ENCODE results near the gene ATG14.
A peak's percentile ranks its signal among the peaks of the same experiment; 100 is the strongest.
"Not testable (repeated sequence)": the region's sequence is repeated elsewhere in the genome, so short reads cannot be mapped to it uniquely, and the experiment has no call there.

The ATG14 gene

DNA sequence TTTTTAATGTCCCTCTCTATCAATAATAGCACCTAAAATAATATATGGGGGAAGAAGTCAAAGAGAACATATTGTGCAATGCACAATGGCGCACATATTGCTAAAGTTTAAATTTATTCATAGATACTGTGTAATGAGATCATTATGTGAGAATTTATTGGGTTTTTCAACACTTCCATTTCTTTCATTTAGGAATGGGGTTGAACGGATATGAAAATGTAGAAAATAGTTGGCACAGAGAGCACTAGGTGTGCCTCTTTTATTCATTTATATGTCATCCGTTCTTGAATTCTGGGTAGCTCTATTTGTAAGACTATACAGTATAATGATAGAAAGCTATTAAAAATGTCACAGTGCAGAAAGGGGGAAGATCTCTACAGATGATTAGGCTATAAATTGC, 63.9 kb downstream of the ATG14 start:
- no peak for DNase-seq

DNA sequence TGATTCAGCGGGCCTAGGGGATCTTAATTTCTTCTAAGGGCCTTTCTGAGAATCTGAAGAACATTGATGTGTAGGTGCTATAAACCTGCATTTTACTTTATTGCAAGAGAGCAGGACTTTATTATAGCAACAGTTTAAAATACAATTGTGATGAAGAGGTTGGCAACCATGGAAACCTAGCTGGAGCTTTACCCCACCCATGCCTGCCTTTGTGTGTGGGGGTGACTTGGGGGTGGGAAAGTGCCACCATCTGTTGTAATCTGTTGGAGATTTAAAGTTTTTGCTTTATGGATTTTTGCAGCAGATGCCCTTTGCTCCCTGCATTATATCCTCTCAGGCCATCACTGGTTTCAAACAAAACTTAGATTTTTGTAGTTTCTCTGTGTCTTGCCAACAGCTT, 64.6 kb downstream of the ATG14 start:
- no peak for DNase-seq

DNA sequence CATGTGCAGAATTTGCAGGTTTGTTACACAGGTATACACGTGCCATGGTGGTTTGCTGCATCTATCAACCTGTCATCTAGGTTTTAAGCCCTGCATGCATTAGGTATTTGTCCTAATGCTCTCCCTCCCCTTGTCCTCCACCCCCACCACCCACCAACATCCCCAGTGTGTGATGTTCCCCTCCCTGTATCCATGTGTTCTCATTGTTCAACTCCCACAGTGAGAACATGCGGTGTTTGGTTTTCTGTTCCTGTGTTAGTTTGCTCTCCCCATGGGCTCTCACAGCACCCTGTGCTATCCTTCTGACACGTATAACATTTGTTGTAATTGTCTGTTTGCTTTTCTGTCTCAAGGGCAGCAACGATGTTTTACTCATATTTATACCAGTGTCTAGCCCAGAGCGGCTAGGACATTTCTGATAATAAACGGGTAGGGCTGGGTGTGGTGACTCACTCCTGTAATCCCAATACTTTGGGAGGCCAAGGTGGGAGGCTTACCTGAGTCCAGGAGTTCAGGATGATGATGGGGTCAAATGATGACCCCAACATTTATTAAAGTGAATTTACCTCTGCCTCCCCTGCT, 67.0 kb downstream of the ATG14 start:
- DNase-seq, result not testable (repeated sequence)

DNA sequence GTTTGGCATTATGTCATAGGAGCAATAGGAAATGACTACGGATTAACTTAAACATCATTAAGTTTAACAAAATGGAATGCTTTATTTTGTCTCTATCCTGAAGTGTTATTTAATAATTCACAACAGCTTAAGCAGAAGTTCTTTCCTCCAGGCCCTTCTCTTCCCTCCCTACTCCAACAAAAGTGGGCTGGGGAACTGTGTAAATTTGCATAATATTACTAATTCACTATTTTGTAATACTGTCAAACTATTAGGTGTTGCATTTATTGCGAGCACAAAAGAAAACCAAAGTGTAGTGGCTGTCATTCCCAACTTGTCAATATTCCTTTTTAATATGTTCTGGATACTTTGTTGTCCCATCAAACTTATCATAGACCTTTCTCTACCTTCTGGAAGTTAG, 69.8 kb downstream of the ATG14 start:
- no peak for DNase-seq

DNA sequence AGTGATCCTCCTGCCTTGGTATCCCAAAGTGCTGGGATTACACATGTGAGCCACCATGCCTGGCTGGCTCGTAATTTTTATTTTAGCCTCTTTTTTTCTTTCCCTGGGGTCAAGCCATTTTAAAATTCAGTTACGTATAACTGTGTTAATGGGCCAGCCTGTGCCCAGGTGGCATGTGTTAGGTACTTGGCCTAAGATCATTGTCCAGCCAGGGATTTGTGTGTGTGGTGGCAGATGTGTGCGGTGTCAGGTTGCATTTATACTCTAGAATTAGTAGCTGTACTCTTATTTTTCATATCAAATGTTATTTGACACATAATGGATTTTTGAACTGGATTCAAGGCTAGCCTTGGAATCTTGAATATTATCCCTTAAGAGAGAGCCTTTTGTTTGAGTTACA, 71.1 kb downstream of the ATG14 start:
- DNase-seq, result no peak

DNA sequence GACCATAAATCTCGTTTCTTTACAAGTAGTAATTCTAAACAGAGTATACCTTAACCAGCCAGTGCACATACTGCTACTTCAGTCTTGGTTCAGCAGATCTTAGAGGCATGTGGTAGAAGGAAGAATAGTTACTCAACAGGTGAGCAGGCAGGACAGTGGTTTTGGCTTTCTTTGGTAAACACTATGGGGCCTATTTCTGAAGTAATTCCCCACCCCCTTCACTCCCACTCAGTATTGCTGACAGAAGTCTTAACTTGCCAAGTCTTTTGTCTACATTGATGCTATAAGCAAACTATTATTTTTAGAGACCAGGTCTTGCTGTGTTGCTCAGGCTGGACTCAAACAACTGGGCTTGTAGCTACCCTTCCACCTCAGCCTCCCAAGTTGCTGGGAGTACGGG, 71.9 kb downstream of the ATG14 start:
- peak; percentile 47 for DNase-seq

DNA sequence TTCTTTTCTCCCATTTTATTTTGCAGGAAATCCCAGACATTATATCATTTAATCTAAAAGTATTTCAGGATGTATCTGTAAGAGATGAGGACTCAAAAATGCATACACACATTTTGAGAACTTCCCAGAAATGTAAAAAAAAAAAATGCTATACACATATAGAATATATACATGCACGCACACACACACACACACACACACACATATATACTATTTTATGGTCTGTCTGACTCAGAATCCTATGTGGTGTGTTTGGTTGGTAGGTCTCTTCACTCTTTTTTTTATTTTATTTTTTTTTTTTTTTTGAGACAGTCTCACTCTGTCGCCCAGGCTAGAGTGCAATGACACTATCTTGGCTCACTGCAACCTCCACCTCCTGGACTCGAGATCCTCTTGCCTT, 74.9 kb downstream of the ATG14 start:
- no peak for DNase-seq

DNA sequence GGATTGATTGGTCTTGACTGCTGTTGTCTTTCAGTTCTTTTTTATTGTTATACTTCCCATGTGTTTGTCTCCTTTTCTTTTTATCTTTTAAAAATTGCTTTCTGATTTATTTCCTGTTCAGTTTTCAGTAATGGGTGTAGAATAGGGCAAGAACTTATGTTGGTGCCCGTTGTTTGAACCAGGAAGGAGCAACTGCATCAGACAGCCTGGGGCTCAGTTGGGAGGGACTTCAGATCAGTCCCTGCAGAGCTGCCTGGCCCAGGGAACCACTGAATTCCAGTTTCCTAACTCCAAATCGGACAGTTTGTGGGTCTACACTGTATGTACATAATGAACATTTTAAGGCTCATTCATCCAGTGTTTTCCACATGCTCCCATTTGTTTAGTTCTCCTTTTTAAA, 75.5 kb downstream of the ATG14 start:
- no peak for DNase-seq

DNA sequence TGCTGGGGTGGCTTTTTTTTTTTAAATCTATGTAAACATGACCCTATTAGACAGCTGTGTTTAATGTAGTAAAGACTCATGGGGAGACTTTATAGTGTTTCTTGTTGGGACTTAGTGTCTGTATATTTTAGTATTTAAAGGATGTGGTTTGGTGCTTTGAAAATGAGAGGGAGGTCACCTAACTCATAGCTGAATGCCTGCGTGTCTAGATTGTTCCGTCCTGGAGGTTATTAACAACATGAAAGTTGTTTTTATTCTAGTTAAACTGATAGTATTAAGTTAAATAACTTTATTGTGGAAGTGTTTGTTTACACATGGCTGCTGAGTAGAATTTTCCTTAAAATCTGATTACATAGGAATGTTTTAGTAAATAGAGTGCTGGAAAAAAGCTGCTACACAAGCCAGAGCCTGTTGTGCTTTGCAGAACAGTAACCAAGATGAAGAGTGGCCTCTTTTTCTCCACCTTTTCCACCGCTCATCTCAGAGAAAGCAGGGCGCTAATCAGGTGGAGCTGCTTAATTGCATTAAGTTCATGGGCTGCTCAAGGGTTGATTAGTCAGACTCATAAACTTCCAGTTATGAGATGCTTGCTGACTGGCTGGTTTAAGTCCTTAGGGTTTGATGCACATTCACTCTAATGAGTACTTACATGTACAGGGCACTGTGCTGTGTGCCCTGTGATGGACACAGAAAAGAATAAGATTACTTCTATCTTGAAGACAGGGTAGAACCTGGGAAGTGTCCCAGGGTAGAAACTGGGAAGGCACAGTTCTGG, 77.7 kb downstream of the ATG14 start:
- no peak for DNase-seq

DNA sequence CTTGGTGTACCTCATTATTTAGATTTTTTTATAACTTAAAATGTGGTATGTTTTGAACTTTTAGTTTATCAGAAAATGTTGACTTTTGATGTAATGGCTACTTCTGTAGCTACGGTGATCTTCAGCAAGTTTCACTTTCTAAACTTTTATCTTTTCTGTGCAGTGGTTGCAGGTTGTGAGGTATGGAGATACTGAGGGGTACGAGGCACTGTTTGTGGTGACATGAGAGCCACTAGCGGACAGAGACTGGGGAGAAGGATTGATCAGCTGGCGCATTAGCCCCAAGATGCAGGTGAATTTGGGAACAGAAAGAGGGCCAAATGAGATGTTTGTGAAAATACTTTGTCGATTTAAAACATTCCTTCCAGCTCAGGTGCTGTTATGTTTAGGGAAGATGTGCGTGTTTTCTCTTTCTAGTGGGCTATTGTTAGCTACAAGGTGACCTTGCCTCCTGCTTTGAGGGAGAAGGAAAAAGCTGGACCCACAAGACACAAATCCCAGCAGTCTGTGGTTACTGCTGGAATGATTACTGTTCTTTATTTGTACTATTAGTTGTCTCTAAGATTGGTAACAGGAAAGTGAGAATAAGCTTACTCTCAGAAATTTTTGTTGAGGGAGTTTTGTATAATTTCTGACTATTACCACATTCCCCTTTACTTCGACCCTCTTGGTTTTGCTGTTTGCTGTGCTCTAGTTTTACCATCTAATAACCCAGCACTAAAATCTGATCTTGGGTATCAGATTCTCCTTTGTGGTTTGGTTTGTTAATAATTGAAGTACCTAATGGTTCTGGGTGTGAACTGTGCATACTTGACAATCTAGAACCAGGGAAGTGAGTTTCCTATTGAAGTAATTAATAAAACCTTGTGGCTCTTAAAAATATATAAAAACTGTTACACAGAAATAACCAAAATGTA, 78.7 kb downstream of the ATG14 start:
- DNase-seq, result no peak

DNA sequence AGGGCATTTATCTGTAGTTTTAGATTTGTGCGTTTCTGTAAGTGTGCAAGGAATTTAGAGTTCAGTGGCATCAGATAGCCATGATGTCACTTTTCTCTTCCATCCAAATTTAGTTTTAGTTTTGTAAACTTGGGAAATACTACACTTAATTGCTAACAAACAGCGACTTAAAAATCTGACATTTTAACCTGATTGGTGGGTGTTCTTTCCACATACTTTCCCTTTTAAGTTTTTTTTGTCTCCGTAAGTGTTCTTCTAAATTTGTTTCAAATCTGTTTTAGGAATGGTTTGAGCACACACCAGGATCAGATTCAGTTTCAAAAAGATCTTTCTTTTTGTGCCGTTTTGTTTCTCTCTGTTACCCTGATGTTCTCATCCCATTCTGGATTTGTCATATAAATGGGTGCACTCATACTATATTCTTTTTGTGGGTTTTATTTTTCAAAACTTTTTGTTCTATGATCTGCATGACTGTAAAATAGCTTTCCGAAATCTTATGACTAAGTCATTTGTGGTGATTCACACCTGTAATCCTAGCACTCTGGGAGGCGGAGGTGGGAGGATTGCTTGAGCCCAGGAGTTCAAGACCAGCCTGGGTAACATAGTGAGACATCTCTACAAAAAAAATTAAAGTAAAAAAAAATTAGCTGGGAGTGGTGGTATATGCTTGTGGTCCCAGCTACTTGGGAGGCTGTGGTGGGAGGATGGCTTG, 81.5 kb downstream of the ATG14 start:
- DNase-seq, result no peak

DNA sequence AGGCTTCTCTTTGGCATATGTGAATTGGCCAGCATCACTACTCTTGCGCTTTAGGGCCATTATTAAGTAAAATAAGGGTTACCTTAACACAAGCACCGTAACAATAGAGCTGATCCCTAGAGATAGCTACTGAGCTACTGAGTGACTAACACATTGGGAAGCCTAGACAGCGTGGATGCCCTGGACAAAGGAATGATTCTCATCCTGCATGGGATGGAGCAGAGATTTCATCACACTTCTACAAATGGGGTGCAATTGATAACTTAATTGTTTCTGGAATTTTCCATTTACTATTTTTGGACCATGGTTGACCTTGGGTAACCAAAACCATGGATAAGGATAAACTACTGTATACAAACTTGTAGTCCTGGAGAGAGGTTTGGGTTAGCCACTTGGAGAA, 83.3 kb downstream of the ATG14 start:
- no peak for DNase-seq

DNA sequence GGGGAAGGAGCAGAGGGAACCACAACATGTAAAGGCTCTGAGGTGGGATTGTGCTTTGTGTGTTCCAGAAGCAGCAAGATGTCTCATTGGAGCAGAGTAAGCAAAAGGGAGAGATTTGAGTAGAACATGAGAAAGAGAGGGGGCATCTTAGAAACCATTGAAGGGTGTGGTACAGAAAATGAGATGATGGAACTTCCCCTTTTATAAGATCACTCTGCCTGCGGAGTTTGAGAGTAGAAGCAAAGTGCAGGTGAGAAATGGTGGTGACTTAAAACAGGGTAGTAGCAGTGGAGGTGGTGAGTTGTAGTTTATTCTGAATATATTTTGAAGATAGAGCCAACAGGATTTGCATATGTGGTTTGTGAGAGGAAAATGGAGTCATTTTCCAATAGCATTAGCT, 84.5 kb downstream of the ATG14 start:
- no peak for DNase-seq

DNA sequence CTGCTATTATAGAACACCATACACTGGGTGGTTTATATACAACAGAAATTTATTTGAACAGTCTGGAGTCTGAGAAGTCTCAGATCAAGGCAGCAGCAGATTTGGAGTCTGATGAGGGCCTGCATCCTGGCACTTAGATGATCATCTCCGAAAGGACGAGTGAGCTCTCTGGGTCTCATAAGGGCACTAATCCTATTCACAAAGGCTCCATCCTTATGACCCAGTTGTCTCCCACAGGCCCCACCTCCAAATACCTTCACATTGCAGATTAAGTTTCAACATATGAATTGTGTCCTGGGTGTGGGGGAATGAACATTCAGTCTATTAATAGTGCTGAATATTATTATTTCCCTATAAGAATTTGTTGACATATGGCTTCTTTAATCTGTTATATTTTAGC, 86.8 kb downstream of the ATG14 start:
- DNase-seq, result no peak

DNA sequence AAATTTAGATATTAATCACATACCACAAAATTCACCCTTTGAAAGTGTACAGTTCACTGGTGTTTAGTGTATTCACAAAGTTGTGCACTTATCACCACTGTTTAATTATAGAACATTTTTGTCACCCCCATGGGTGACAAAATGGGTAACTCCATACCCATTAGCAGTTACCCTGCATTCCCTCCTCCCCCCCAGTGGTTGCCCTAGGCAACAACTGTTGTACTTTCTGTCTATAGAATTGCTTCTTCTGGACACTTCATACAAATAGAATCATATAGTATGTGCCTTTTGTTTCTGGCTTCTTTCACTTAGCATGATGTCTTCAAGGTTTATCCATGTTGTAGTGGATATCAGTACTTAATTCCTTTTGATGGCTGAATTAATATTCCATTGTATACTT, 87.7 kb downstream of the ATG14 start:
- no peak for DNase-seq

DNA sequence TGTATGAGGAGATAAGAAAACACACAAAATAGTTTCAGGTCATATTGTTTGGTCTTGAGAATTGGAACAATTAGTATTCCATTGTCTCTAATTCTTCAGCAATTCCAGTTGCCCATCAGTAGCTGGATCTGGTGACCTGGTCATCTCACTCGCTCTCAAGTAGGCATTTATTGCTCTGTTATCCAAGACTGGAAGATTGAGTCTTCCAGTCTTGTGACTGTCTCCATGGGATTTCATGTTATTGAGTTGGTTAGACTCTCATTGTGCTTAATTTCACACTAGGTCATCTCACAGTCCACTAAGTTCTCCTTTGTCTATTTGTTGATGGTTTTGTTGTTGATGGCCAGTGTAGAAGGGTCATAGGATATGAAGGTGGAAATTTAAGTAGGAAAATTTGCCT, 92.9 kb downstream of the ATG14 start:
- DNase-seq, result no peak

DNA sequence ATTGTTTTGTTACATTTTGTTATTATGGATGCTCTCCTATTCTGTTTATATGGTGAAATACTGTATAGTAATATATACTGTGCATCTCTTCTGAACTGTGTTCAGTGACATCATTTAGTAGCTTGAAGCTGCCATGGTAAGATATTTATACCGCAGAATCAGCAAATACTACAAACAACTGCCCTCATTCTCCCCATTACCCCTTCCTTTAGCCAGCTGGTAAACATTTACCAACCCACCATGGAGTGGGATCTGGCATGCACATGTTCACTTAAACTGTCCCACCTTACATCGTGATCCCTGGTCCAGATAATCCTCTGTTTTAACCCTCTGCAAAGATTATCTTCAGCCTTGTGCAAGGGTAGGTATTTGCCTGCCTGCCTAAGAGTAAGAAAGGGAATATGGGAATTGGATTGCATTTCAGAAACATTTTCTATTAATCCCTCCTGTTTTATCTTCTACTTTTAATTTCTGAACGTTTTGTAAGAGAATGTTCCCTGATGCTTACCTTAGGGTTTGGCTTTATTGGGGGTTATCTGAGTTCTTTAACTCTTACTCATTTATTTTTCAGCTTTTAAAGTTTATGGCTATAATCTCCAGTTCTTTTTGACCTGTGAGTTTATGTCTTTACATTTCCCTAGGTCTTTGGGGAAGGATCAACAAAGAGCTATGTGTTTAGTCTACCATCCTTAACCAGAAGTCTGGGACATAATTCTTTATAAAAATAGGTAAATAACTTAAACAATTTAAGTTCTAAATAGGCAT, 93.9 kb downstream of the ATG14 start:
- no peak for DNase-seq

DNA sequence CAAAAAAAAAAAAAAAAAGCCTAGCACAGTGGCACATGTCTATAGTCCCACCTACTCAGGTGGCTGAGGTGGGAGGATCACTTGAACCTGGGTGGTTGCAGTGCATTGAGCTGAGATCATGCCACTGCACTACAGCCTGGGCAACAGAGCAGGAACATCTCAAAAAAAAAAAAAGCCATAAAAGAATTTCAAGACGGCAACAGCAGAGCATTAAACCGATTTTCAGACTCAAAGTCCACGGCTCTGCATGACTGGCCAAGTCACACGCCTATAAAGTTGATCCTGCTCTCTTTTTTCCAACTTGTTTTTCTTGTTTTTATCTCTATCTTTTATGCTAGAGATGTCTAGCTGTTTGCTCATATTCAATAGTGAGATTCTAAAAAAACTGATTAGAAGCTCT, 95.1 kb downstream of the ATG14 start:
- no peak for DNase-seq
